ENCODE data around the gene MTHFS. TPM values are rescaled to one million over a fixed set of nuclear protein-coding genes. Genes with fewer than 3 reads are reported as not detected.

The MTHFS gene
- total RNA-seq, 2 experiments from 2014 or later: 27.3 to 28.4 TPM

- H3K27ac Mint-ChIP-seq: no peak overlapping the region
- H3K36me3 Mint-ChIP-seq (ENCODE audit: low read depth): peaks cover 19% of the 10 kb centered on the region
- H3K4me3 Mint-ChIP-seq: no peak overlapping the region
- no peaks in the 10 kb centered on the region for H3K4me1 Mint-ChIP-seq (ENCODE audit: low read depth)
- H3K9me3 Mint-ChIP-seq: no peaks in the 10 kb centered on the region
- no peak for ATAC-seq
- no peak for DNase-seq
- no peak for TF ChIP-seq CTCF (IDR thresholded peaks at IDR 0.05)
- ChIA-PET POLR2A (no interaction called here), CTCF (interaction anchor here (4.1 kb wide), 1 partner anchor 8 kb away, joined by 23 read pairs; no protein-coding TSS in a partner anchor)
- intact Hi-C loops (cut with micrococcal nuclease): no loop called here
- H3K27me3 Mint-ChIP-seq: no peaks in the 10 kb centered on the region
Measured at GRCh38 chr15:79846539-79846938, 50.3 kb downstream of the MTHFS start.

GRCh38 chr15:79844221-79844620 lies 52.6 kb downstream of the MTHFS start:
- no peaks in the 10 kb centered on the region for H3K4me1 Mint-ChIP-seq (ENCODE audit: low read depth)
- H3K9me3 Mint-ChIP-seq: no peaks in the 10 kb centered on the region
- peaks cover 23% of the 10 kb centered on the region for H3K36me3 Mint-ChIP-seq (ENCODE audit: low read depth)
- ATAC-seq (no peak), DNase-seq (no peak)
- H3K4me3 Mint-ChIP-seq: no peak overlapping the region
- POLR2A ChIA-PET: no interaction called here
- intact Hi-C loops (cut with micrococcal nuclease): no loop called here
- no peaks in the 10 kb centered on the region for H3K27me3 Mint-ChIP-seq
- H3K27ac Mint-ChIP-seq: no peak overlapping the region
- TF ChIP-seq CTCF (IDR thresholded peaks at IDR 0.05): no peak
- CTCF ChIA-PET: interaction anchor here (4.1 kb wide), 1 partner anchor 10 kb away, joined by 23 read pairs; no protein-coding TSS in a partner anchor

GRCh38 chr15:79837846-79838245 lies 59.0 kb downstream of the MTHFS start:
- TF ChIP-seq CTCF (IDR thresholded peaks at IDR 0.05): no peak
- Mint-ChIP-seq H3K27ac (no peak overlapping the region), H3K36me3 (ENCODE audit: low read depth) (peaks cover 16% of the 10 kb centered on the region), H3K4me3 (no peak overlapping the region), H3K27me3 (no peaks in the 10 kb centered on the region), H3K4me1 (ENCODE audit: low read depth) (no peaks in the 10 kb centered on the region), H3K9me3 (no peaks in the 10 kb centered on the region)
- DNase-seq (no peak), ATAC-seq (no peak)
- intact Hi-C loops (cut with micrococcal nuclease): no loop called here
- ChIA-PET CTCF (interaction anchor here (1.3 to 4.0 kb wide), 2 partner anchors 15 to 456 kb away, joined by 3 to 17 read pairs; no protein-coding TSS in a partner anchor), POLR2A (no interaction called here)

GRCh38 chr15:79834495-79834894 lies 62.3 kb downstream of the MTHFS start:
- peaks cover 3% of the 10 kb centered on the region for H3K4me1 Mint-ChIP-seq (ENCODE audit: low read depth)

More at GRCh38 chr15:79834495-79834894, 62.3 kb downstream of the MTHFS start:
- POLR2A ChIA-PET: no interaction called here
- ATAC-seq (no peak), DNase-seq (no peak)
- intact Hi-C loops (cut with micrococcal nuclease): no loop called here
- Mint-ChIP-seq H3K4me3 (no peak overlapping the region), H3K9me3 (no peaks in the 10 kb centered on the region), H3K27ac (no peak overlapping the region), H3K27me3 (no peaks in the 10 kb centered on the region), H3K36me3 (ENCODE audit: low read depth) (peaks cover 14% of the 10 kb centered on the region)
- CTCF ChIA-PET: no interaction called here
- no peak for TF ChIP-seq CTCF (IDR thresholded peaks at IDR 0.05)
